GM21528 (cell line): Measurements from ENCODE around the gene POLR3E.
A peak's percentile ranks its signal among the peaks of the same experiment; 100 is the strongest.

ENCODE experiments used
- ATAC-seq: cut with Tn5 transposase; IDR thresholded peaks from one replicate; pipeline ENCODE4 v1.9.1; 2021; ENCODE audit warnings: mild to moderate bottlenecking, moderate library complexity; ENCODE audit not compliant: unreplicated experiment, low FRiP score

The POLR3E gene

GRCh38 chr16:22297114-22297870 lies at the start of gene POLR3E:
Gene POLR3E (plus strand): TSS chr16:22297409. CDS start chr16:22302969, 5,560 bp downstream.
- peak; percentile 85 for ATAC-seq

GRCh38 chr16:22250522-22250921 lies 46.7 kb upstream of the POLR3E start:
- ATAC-seq = no peak

GRCh38 chr16:22252317-22252716 lies 44.9 kb upstream of the POLR3E start:
- ATAC-seq = no peak

- ATAC-seq = no peak
Observed at GRCh38 chr16:22253272-22253671, 43.9 kb upstream of the POLR3E start.

DNA sequence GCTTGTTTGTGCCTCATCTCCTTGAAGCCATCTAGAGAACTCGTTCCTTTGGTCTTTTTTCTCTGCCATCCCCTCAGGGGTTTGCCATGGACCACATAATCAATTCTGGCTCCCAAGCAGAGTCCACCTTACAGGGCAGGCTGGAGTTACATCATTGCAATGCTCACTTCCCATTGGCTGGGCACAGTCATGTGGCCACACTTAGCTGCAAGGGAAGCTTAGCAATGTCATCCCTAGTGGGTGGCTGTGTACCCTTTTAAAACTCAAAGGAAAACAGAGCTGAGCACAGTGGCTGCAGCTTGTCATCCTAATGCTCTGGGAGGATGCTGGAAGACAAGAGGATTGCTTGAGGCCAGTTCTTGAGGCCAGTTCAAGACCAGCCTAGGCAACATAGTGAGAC lies 41.9 kb upstream of the POLR3E start:
- no peak for ATAC-seq

DNA sequence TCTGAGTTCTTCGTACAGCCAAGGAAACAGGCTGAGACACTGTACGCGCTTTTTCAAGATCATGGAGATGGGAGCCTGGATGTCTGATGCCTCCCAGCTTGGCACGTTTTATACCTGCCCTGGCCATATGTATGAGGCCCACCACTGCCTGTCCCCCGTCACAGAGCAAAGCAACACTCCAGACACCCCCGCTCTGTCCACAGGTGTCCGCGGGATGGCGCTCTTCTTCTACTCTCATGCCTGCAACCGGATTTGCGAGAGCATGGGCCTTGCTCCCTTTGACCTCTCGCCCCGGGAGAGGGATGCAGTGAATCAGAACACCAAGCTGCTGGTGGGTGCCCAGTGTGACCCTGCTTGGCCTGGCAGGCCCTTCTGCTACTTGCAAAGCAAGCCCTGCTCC lies 39.8 kb upstream of the POLR3E start:
- ATAC-seq = no peak

DNA sequence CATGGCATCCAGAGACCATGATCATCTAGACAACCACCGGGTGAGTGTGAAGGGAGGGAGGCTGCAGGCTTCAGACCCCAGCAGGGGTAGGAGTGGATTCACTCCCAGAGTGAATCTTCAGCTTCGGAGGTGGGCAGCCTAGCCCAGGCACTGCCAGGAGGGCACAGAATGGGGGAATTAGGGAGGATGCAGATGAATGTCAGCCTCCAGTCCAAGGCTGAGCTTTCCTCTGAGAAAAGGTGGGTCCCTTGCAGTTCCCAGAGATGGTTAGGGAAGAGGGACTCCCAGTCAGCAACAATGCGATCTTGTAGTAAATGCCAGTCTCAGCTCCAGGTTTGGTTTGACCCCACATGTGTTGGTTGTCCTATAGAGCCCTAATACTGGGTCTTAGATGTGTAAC lies 36.7 kb upstream of the POLR3E start:
- ATAC-seq = no peak

- no peak for ATAC-seq
Observed at GRCh38 chr16:22262460-22262859, 34.7 kb upstream of the POLR3E start.

DNA sequence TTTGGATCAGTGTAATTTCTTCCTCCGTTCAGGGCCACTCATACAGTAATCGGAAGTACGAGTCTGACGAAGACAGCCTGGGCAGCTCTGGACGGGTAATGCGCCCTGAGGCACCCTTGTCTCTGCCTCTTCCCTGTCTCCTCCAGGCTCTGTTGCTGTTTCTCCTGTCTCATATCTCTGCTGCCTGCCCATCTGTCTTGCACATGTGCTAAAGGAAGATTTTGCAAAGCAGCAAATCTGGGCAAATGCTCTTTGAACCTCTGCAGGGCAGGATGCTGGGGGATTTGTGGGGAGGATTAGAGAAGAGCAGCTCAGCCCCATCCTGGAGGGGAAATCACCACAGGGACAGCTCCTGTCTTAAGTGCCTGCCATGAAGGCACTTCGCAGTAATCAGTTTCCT lies 32.4 kb upstream of the POLR3E start:
- no peak for ATAC-seq

GRCh38 chr16:22265351-22265750 lies 31.9 kb upstream of the POLR3E start:
- no peak for ATAC-seq

DNA sequence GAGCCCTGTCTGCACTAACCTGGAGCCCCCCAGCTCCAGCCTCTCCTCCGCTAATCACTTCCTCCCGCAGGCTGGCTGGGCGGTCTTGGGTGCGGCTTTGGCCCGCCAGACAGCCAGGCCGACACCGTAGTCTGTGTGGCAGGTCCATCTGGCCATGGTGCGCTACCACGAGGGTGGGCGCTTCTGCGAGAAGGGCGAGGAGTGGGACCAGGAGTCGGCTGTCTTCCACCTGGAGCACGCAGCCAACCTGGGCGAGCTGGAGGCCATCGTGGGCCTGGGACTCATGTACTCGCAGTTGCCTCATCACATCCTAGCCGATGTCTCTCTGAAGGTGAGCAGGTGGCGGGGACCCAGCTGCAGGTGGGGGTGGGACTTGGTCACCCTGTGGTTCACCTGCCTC lies 30.7 kb upstream of the POLR3E start:
- ATAC-seq = no peak

DNA sequence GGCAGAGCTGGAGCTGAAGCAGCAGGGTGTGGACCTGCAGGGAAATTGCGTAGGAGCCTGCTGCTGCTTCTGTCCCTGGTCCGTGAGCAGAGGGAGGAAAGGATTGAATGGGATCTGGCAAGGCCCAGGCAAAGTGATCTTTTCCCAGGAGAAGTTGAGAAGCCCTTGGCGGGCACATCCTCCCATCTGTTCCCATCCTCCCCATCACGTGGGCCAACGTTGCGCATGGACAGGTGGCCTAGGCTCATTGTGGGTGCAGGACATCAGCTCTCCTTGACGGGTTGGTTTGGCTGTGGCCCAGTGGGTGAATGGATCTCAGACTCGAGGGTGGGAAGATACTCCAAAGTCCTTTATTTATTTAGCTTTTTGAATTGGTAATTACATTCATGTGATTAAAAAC lies 29.4 kb upstream of the POLR3E start:
- no peak for ATAC-seq

- no peak for ATAC-seq
Observed at GRCh38 chr16:22270525-22270924, 26.7 kb upstream of the POLR3E start.

GRCh38 chr16:22272870-22273650 lies 24.1 kb upstream of the POLR3E start:
- ATAC-seq = no peak

DNA sequence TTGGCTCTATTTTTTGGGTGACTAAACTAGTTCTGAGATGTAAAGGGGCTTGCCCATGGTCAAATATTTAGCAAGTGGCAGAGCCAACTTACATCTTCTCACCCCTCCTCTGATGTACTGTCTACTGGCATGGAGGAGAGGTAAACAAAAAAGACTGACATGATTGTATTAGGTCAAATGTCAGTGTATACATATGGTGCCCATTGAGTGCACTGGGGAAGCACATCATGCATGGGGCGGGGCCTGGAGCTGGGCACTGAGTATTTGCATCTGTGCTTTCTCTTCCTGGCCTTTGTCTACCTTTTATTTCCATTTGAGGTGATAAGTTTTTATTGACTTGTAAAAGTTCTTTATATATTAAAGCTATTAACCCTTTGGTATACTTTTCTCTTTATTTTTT lies 22.3 kb upstream of the POLR3E start:
- ATAC-seq = no peak

DNA sequence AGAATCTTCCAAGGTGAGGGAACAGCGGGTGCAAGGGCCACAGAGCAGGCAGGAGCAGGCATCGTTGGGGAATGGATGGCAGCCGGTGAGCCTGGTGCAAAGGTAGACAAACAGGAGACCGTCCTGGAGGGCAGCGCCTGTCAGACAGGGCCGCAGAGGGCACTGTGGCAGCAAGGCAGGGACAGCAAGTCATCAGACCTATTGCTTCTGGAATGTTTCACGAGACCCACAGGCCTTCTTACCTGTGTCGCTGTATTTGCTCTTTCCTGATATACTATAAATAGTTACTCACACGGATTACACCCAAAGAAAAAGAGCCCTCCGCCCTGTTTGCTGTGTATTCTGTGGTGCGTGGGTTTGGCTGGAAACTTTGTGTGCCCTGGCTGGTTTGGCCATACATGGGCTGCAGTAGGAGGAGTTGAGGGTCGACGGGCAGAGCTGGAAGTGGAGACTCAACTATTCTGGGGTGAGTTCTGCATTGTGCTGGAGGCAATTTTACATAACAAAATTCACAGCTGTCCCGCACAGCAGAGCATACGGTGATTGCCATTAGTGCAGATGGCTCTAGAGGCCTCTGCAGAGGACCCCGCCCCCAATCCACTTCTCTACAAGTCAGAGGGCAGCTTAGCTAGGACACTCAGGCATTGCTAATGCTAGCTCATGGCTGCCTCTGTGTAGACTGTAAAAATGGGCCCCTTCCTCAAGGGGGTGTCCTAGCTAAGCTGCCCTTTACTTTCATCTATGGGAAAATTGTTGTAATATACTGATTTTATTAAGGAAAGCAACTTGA lies 18.6 kb upstream of the POLR3E start:
- ATAC-seq = no peak

DNA sequence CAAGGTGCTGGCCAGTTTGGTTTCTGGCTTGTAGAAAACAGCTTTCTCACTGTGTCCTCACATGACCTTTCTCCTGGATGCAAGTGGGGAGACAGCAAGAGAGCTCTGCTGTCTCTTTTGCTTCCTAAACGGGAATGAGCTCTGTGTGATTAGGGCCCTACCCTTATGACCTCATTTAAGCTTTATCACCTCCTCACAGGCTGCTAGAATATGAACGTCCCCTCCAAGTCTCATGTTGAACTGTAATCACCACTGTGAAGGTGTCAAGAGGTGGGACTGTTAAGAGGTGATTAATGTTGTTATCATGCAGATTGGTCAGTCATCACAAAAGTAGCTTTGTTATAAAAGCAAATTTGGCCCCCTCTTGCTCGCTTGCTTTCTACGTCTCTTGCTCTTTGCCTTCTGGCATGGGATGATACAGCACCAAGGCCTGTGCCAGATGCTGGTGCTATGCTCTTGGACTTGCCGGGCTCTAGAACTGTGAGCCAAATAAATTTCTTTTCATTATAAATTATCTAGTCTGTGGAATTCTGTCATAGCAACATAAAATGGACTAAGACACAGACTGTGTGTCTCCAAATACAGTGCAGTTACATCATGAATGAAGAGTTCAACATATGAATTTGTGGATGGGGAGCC lies 14.8 kb upstream of the POLR3E start:
- ATAC-seq = no peak

GRCh38 chr16:22284637-22285036 lies 12.6 kb upstream of the POLR3E start:
- ATAC-seq = no peak

DNA sequence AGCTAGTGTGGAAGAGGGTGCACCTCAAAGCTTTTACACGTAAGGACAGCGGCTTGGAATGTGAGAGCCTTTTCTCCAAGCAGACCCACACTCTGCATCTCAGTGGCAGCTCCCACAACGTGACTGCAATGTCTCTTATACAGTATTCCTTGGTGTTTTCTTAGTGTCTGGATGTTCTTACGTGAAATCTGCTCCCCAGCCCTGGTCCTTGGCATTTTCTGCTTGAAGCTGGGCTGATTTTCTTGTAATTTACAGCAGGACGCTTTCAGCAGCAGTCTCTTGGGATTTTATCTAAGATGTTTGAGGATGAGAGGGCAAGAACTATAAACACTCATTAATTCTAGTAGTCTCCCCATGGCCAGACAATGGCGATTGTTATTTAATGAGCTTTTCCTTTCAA lies 12.1 kb upstream of the POLR3E start:
- no peak for ATAC-seq

GRCh38 chr16:22291020-22291419 lies 6.2 kb upstream of the POLR3E start:
- no peak for ATAC-seq

DNA sequence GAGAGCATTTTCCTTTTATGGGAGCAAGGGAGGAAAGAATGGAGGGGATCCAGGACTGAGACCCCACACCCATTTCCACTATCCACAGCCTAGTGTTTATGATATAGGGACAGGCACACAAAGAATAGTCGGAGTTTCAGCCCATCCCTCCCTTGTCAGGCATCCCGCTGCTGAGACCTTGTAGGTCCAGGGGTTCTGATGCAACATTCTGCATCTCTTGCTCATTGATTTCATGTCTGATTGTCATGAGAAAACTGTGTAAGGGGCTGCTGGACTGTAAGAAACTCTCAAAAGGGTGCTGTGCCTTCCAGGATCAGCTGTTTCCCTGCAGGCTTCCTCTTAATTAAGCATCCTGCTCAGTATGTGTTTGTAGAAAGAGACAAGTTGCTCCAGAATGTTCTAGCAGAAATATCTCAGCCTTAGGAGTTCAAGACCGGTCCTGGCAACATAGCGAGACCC lies 5.3 kb upstream of the POLR3E start:
- no peak for ATAC-seq
